Heart left ventricle (tissue), 16 donors: ENCODE data around the gene WDR41. TPM values are rescaled to one million over a fixed set of nuclear protein-coding genes. Genes with fewer than 3 reads are reported as not detected.

Experiments used
- ATAC-seq, 4 donors: fragments of 200-7000 bp; cut with Tn5 transposase; one replicate each; pipeline ENCODE4 v1.9.1; 2020 to 2022; ENCODE audit warnings: moderate library complexity in 4 of 4, mild to moderate bottlenecking in 3 of 4, moderate number of reproducible peaks in 1 of 4
- DNase-seq, 5 donors: peaks; one replicate each; pipeline ENCODE4 v3.0.0-alpha.2; 2020
- H3K27ac ChIP-seq, 12 donors: fragments of 200-600 bp; sonication (generic) in 4 of 12; one replicate each; pipeline versions ENCODE4 v1.5.0 to v1.8.0; 2016 to 2022; ENCODE audit warnings: mild to moderate bottlenecking in 2 of 12
- H3K27me3 ChIP-seq, 9 donors: fragments of 200-600 bp; sonication (generic) in 2 of 9; one replicate each; pipeline versions ENCODE4 v1.5.1 to v1.8.0; 2016 to 2022; ENCODE audit warnings: mild to moderate bottlenecking in 3 of 9
- H3K36me3 ChIP-seq, 9 donors: fragments of 200-600 bp; sonication (generic) in 2 of 9; one replicate each; pipeline versions ENCODE4 v1.5.0 to v1.8.0; 2018 to 2022; ENCODE audit warnings: mild to moderate bottlenecking in 2 of 9
- H3K4me1 ChIP-seq, 12 donors: fragments of 200-600 bp; sonication (generic) in 4 of 12; one replicate each; pipeline versions ENCODE4 v1.5.0 to v1.8.0; 2016 to 2022; ENCODE audit warnings: mild to moderate bottlenecking in 3 of 12
- H3K4me3 ChIP-seq, 12 donors: fragments of 200-600 bp; sonication (generic) in 4 of 12; one replicate each; pipeline versions ENCODE4 v1.5.0 to v1.8.0; 2017 to 2022; ENCODE audit warnings: mild to moderate bottlenecking in 9 of 12, moderate library complexity in 4 of 12
- H3K9me3 ChIP-seq, 12 donors: fragments of 200-600 bp; sonication (generic) in 4 of 12; one replicate each; pipeline versions ENCODE4 v1.5.0 to v1.8.0; 2016 to 2022; ENCODE audit warnings: mild to moderate bottlenecking in 1 of 12
- POLR2A ChIP-seq, 2 donors: fragments of 450-650 bp; IDR thresholded peaks; one replicate each; pipeline ENCODE4 v1.6.1; 2017; ENCODE audit warnings: antibody characterized with exemption in 2 of 2, mild to moderate bottlenecking in 2 of 2, moderate library complexity in 2 of 2
- WGBS, 4 donors: extraction: QIAGEN DNeasy Blood & Tissue Kit in 2 of 4; methylation state at CpG; one replicate each; pipeline versions ENCODE4 v1.1.5 to v1.1.7; 2013 to 2018; 5-methylcytosine and 5-hydroxymethylcytosine counted together
- intact Hi-C, 10 donors: fragments of 100-400 bp; cut with DNase I; formaldehyde crosslinking; loops; one replicate each; pipeline versions ENCODE4 v1.11.1 to v1.14.2; 2022
- long read RNA-seq, 3 donors: library from polyadenylated mRNA; unstranded; transcript quantifications; one replicate each; pipeline ENCODE4 v2.0.0, GENCODE V29; 2020 to 2021
- polyA plus RNA-seq, 2 donors: library from polyadenylated mRNA; stranded (reverse); fragments of 200-250 nt; gene quantifications; one replicate each; pipeline ENCODE4 v1.2.3, GENCODE V29; 2013
- total RNA-seq, 9 donors: library from RNA; depleted of rRNA in 2 of 9; stranded (reverse); fragments of >200 nt in 2 of 9; fragmentation: NEBNext Ultra II Directional in 3 of 9; extraction: Animal tissue kit (Norgen Biotek cat#: 25700) in 3 of 9; gene quantifications; one replicate each; pipeline versions ENCODE4 v1.1.0 to v1.2.4, GENCODE V29; 2016 to 2023
- TF ChIP-seq, protein P1 (sequence below), 12 donors: fragments of 200-600 bp; sonication (generic) in 4 of 12; IDR thresholded peaks; one replicate each; pipeline versions ENCODE4 v1.5.0 to v1.8.0; 2018 to 2022; ENCODE audit warnings: antibody characterized with exemption in 12 of 12, mild to moderate bottlenecking in 5 of 12
- donor health status: ischemic (EF 13 %, LVEDD 7.1; RV severe dilation, severe dysfunction).
- donor health status: healthy with polysubstance abuse.
- donor health status: DM: no; HTN: yes; CAD: no.
- donor health status: DM: no; HTN: no; CAD: no.
- donor health status: ischemic (EF 25% LVEDD 6.9; RV normal size, moderate dysfunction).
- donor health status: ischemic (EF 25% LVEDD 5.7; RV mildly dilated, moderate dysfunction).
- donor health status: healthy.
- donor health status: DM: yes; HTN: yes; CAD: no.
- donor health status: ischemic (EF 35%, LVEDD 5.7; RV mildly dilated, moderate dysfunction).
- donor health status: nonischemic (EF 11% LVEDD 7.7; RV severe dilation, severe dysfunction).
- donor health status: DM: yes; HTN: yes; CAD: no.
- donor health status: PGD.
- donor health status: ischemic (EF 29% LVEDD 5.4; RV normal size, mild dysfunction).
- donor health status: nonischemic (EF 23%, LVEDD 6.1; RV moderate dilation, normal function).

Gene WDR41
- total RNA-seq, result 10 to 100 TPM; 22.2 to 50.9 (median 35.0) TPM
- 10 to 100 TPM in 1 of 2 donors, 1 to 10 TPM in 1; 7.9 to 35.1 TPM for polyA plus RNA-seq
- long read RNA-seq, donor 1, transcript WDR41-201 (13 exons, 3,958 nt), result major isoform, 29 of 42 reads
- long read RNA-seq, donor 1, partial matches to known transcripts, result 2 of 42 reads
- long read RNA-seq, donor 1, other reads (novel, unspliced or antisense), result 11 of 42 reads
- long read RNA-seq, donor 2, transcript WDR41-201 (13 exons, 3,958 nt), result major isoform, 101 of 192 reads
- long read RNA-seq, donor 2, partial matches to known transcripts, result 46 of 192 reads
- long read RNA-seq, donor 2, other reads (novel, unspliced or antisense), result 44 of 192 reads
- long read RNA-seq, donor 3, transcript WDR41-201 (13 exons, 3,958 nt), result major isoform, 34 of 46 reads
- long read RNA-seq, donor 3, partial matches to known transcripts, result 6 of 46 reads
- long read RNA-seq, donor 3, other reads (novel, unspliced or antisense), result 3 of 46 reads

GRCh38 chr5:77491783-77492652 lies at the start of gene WDR41:
WDR41 (minus strand) TSS chr5:77492316; CDS start chr5:77492220, 96 bp downstream.
- peak; percentile 93 to 95 (median 95) for DNase-seq
- TF ChIP-seq, protein P1, sequence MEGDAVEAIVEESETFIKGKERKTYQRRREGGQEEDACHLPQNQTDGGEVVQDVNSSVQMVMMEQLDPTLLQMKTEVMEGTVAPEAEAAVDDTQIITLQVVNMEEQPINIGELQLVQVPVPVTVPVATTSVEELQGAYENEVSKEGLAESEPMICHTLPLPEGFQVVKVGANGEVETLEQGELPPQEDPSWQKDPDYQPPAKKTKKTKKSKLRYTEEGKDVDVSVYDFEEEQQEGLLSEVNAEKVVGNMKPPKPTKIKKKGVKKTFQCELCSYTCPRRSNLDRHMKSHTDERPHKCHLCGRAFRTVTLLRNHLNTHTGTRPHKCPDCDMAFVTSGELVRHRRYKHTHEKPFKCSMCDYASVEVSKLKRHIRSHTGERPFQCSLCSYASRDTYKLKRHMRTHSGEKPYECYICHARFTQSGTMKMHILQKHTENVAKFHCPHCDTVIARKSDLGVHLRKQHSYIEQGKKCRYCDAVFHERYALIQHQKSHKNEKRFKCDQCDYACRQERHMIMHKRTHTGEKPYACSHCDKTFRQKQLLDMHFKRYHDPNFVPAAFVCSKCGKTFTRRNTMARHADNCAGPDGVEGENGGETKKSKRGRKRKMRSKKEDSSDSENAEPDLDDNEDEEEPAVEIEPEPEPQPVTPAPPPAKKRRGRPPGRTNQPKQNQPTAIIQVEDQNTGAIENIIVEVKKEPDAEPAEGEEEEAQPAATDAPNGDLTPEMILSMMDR (IDR thresholded peaks at IDR 0.05), result peak; percentile 88 to 99 (median 96)
- TF ChIP-seq POLR2A (IDR thresholded peaks at IDR 0.05), result peak in 1 of 2 donors; percentile 51
- WGBS, 4 donors, result 0 to 1% (median 0%) methylated on average over 24 to 90 of the region's 90 CpGs
- ATAC-seq, result peak; percentile 95 to 98 (median 98)
- intact Hi-C loops, result loop anchor here (1.0 to 10.0 kb wide), 10 partner anchors 345 to 627 kb away; partner anchors contain the start of gene ZBED3 (in 4 of the 10)
- Histone ChIP-seq H3K9me3 (no peaks in the 10 kb centered on the region), H3K27me3 (no peaks in the 10 kb centered on the region), H3K36me3 (peaks cover 0 to 14% (median 4%) of the 10 kb centered on the region in 9 donors), H3K4me1 (peaks cover 0 to 16% (median 3%) of the 10 kb centered on the region in 12 donors), H3K27ac (peak within 1 kb of the TSS; percentile 81 to 97 (median 93)), H3K4me3 (peak within 1 kb of the TSS; percentile 69 to 93 (median 79))

GRCh38 chr5:77531297-77531696 lies 39.2 kb upstream of the WDR41 start:
- Histone ChIP-seq H3K36me3 (no peaks in the 10 kb centered on the region), H3K27me3 (peaks cover 0 to 25% (median 0%) of the 10 kb centered on the region in 9 donors), H3K4me1 (no peaks in the 10 kb centered on the region), H3K27ac (no peak overlapping the region), H3K9me3 (peaks cover 0 to 7% (median 0%) of the 10 kb centered on the region in 12 donors), H3K4me3 (no peak overlapping the region)
- intact Hi-C loops, result no loop called here
- DNase-seq, result no peak
- WGBS, 4 donors, result 56 to 69% (median 64%) methylated on average over 3 of the region's 3 CpGs
- TF ChIP-seq POLR2A (IDR thresholded peaks at IDR 0.05), result no peak
- TF ChIP-seq, protein P1 (IDR thresholded peaks at IDR 0.05), result no peak
- no peak for ATAC-seq

DNA sequence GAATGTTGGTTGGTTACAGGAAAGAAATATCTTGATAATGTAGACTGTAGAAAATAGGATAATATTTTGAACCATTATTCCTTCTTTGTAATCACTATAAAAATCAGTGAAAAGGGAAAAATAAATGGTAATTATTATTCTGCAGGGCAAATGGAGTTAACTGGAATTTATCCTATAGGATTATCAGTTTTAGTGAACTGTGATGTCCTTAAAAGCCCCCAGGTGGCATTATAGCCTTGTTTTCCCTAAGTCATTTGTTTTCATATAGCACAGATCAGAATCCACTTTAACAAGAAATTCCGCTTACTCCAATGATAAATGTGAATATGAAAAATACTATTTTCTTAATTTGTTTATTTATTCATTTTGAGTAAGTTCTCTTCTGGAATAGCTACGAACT lies 26.2 kb upstream of the WDR41 start:
- H3K36me3 ChIP-seq, result no peaks in the 10 kb centered on the region
- 70 to 80% (median 73%) methylated on average over 2 of the region's 2 CpGs for WGBS, 4 donors
- ATAC-seq, result no peak
- TF ChIP-seq, protein P1 (IDR thresholded peaks at IDR 0.05), result peak in 8 of 12 donors; percentile 9 to 37 (median 13)
- no peak for TF ChIP-seq POLR2A (IDR thresholded peaks at IDR 0.05)
- intact Hi-C loops, result no loop called here
- no peaks in the 10 kb centered on the region for H3K4me1 ChIP-seq
- H3K4me3 ChIP-seq, result no peak overlapping the region
- H3K9me3 ChIP-seq, result no peaks in the 10 kb centered on the region
- no peak for DNase-seq
- H3K27ac ChIP-seq, result no peak overlapping the region
- H3K27me3 ChIP-seq, result peaks cover 0 to 17% (median 0%) of the 10 kb centered on the region in 9 donors
